Fibroblast of peridontal ligament (primary cell): Measurements from ENCODE around the gene UCP2.

Experiments
- DNase-seq: peaks from one replicate; pipeline ENCODE4 v3.0.0-alpha.2; 2010; ENCODE audit errors: extremely low read depth

UCP2 gene

GRCh38 chr11:73982595-73982989 lies at the start of gene UCP2:
Gene UCP2, minus strand, starts transcription at chr11:73982843. Its CDS starts 4,465 bp downstream, at chr11:73978378.
- no peak for DNase-seq

GRCh38 chr11:74030723-74031676 lies 48.4 kb upstream of the UCP2 start:
- no peak for DNase-seq

- DNase-seq, result no peak
These were observed 43.0 kb upstream of the UCP2 start for GRCh38 chr11:74025467-74026166.

- DNase-seq, result peak; percentile 89
These were observed 41.8 kb upstream of the UCP2 start for GRCh38 chr11:74024261-74025029.

- no peak for DNase-seq
These were observed 40.6 kb upstream of the UCP2 start for GRCh38 chr11:74023276-74023675.

- no peak for DNase-seq
These were observed 39.9 kb upstream of the UCP2 start for GRCh38 chr11:74022546-74022945.

GRCh38 chr11:74021998-74022397 lies 39.4 kb upstream of the UCP2 start:
- no peak for DNase-seq

GRCh38 chr11:74020539-74020938 lies 37.9 kb upstream of the UCP2 start:
- DNase-seq, result no peak

GRCh38 chr11:74019860-74020259 lies 37.2 kb upstream of the UCP2 start:
- DNase-seq, result no peak

- DNase-seq, result no peak
These were observed 36.6 kb upstream of the UCP2 start for GRCh38 chr11:74019104-74019738.

GRCh38 chr11:74018331-74019005 lies 35.8 kb upstream of the UCP2 start:
- DNase-seq, result peak; percentile 90

- DNase-seq, result no peak
These were observed 35.0 kb upstream of the UCP2 start for GRCh38 chr11:74017631-74018030.

- DNase-seq, result no peak
These were observed 33.5 kb upstream of the UCP2 start for GRCh38 chr11:74015919-74016684.

- no peak for DNase-seq
These were observed 32.2 kb upstream of the UCP2 start for GRCh38 chr11:74014880-74015279.

- DNase-seq, result no peak
These were observed 30.5 kb upstream of the UCP2 start for GRCh38 chr11:74013141-74013540.

GRCh38 chr11:74012074-74012809 lies 29.6 kb upstream of the UCP2 start:
- DNase-seq, result no peak

GRCh38 chr11:74011360-74012073 lies 28.9 kb upstream of the UCP2 start:
- peak; percentile 85 for DNase-seq

- DNase-seq, result no peak
These were observed 28.0 kb upstream of the UCP2 start for GRCh38 chr11:74010306-74011300.
